Neuronal stem cell (in vitro differentiated cells): ENCODE data around the gene SYK.

ENCODE experiments used
- DNase-seq: peaks from one replicate; pipeline ENCODE4 v3.0.0-alpha.2; 2013; ENCODE audit warnings: low spot score
- H2AFZ ChIP-seq: one replicate; pipeline ENCODE4 v1.6.1; 2013; ENCODE audit warnings: mild to moderate bottlenecking, low read length, inconsistent platforms
- H2AK5ac ChIP-seq: 2 replicates; pipeline ENCODE4 v1.6.1; 2013; ENCODE audit warnings: low read depth, mild to moderate bottlenecking, inconsistent platforms, low read length, moderate library complexity, mixed read lengths
- H2BK120ac ChIP-seq: 2 replicates; pipeline ENCODE4 v1.6.1; 2013; ENCODE audit warnings: low read depth, mild to moderate bottlenecking, inconsistent platforms, low read length, moderate library complexity, mixed read lengths
- H2BK12ac ChIP-seq: one replicate; pipeline ENCODE4 v1.6.1; 2013; ENCODE audit warnings: low read length, inconsistent platforms
- H2BK15ac ChIP-seq: 2 replicates; pipeline ENCODE4 v1.6.1; 2013; ENCODE audit warnings: mild to moderate bottlenecking, low read length, inconsistent platforms, mixed read lengths
- H2BK5ac ChIP-seq: one replicate; pipeline ENCODE4 v1.6.1; 2013; ENCODE audit warnings: inconsistent platforms, mild to moderate bottlenecking, low read length, moderate library complexity
- H3K14ac ChIP-seq: one replicate; pipeline ENCODE4 v1.6.1; 2013; ENCODE audit warnings: low read length, inconsistent platforms
- H3K18ac ChIP-seq: 2 replicates; pipeline ENCODE4 v1.6.1; 2013; ENCODE audit warnings: low read length, inconsistent platforms
- H3K23ac ChIP-seq: 2 replicates; pipeline ENCODE4 v1.6.1; 2013; ENCODE audit warnings: low read depth, mild to moderate bottlenecking, mixed read lengths, low read length, inconsistent platforms; ENCODE audit not compliant: poor library complexity
- H3K27ac ChIP-seq: replicated peaks from 3 replicates; pipeline ENCODE4 v1.5.1; 2013; ENCODE audit warnings: low read length, inconsistent platforms
- H3K27me3 ChIP-seq, 3 experiments: 2 replicates each; pipeline ENCODE4 v1.6.1; 2013; ENCODE audit warnings: low read length in 3 of 3, mild to moderate bottlenecking in 2 of 3, inconsistent platforms in 1 of 3, low read depth in 1 of 3, mixed read lengths in 1 of 3, moderate library complexity in 1 of 3; ENCODE audit not compliant: control insufficient read depth in 3 of 3, insufficient read depth in 3 of 3
- H3K36me3 ChIP-seq, 2 donors: replicated peaks in 1 of 2; 2 replicates each; pipeline ENCODE4 v1.6.1; 2013; ENCODE audit warnings: low read length in 2 of 2; ENCODE audit not compliant: control insufficient read depth in 2 of 2, insufficient read depth in 2 of 2
- H3K4ac ChIP-seq: 2 replicates; pipeline ENCODE4 v1.6.1; 2013; ENCODE audit warnings: inconsistent platforms, mild to moderate bottlenecking, low read length, moderate library complexity
- H3K4me1 ChIP-seq, 2 donors: 1 replicate in 1 of 2; 2 replicates in 1 of 2; pipeline ENCODE4 v1.6.1; 2013; ENCODE audit warnings: low read length in 2 of 2, low read depth in 1 of 2; ENCODE audit not compliant: control insufficient read depth in 2 of 2, insufficient read depth in 1 of 2
- H3K4me2 ChIP-seq: one replicate; pipeline ENCODE4 v1.6.1; 2013; ENCODE audit warnings: mild to moderate bottlenecking, low read length, inconsistent platforms; ENCODE audit not compliant: insufficient read depth, poor library complexity, severe bottlenecking
- H3K4me3 ChIP-seq, 2 donors: 2 replicates each; pipeline ENCODE4 v1.5.1; 2013; ENCODE audit warnings: low read length in 2 of 2, mild to moderate bottlenecking in 2 of 2, inconsistent platforms in 1 of 2, moderate library complexity in 1 of 2
- H3K79me1 ChIP-seq: one replicate; pipeline ENCODE4 v1.6.1; 2013; ENCODE audit warnings: low read depth, mild to moderate bottlenecking, inconsistent platforms, low read length, moderate library complexity
- H3K9ac ChIP-seq: one replicate; pipeline ENCODE4 v1.6.1; 2013; ENCODE audit warnings: mild to moderate bottlenecking, low read depth, low read length, inconsistent platforms; ENCODE audit not compliant: poor library complexity
- H3K9me3 ChIP-seq, 2 donors: replicated peaks in 1 of 2; 2 replicates each; pipeline versions ENCODE3 to v1.6.1; 2013; ENCODE audit warnings: low read length in 2 of 2, mild to moderate bottlenecking in 2 of 2, inconsistent platforms in 1 of 2, low read depth in 1 of 2, mixed read lengths in 1 of 2, moderate library complexity in 1 of 2; ENCODE audit not compliant: control insufficient read depth in 2 of 2, insufficient read depth in 1 of 2
- H4K8ac ChIP-seq: one replicate; pipeline ENCODE4 v1.6.1; 2013; ENCODE audit warnings: low read depth, mild to moderate bottlenecking, inconsistent platforms, low read length, moderate library complexity
- H4K91ac ChIP-seq: one replicate; pipeline ENCODE4 v1.6.1; 2013; ENCODE audit warnings: low read length, low read depth, mild to moderate bottlenecking, inconsistent platforms; ENCODE audit not compliant: poor library complexity
- WGBS, 2 donors: extraction: QIAGEN DNeasy Blood & Tissue Kit; methylation state at CpG; one replicate each; pipeline ENCODE4 v1.1.7; 2013; ENCODE audit warnings: missing lambda C conversion rate in 2 of 2, mixed read lengths in 1 of 2; ENCODE audit not compliant: insufficient read length in 2 of 2, insufficient replicate concordance in 1 of 2; ENCODE audit errors: extremely low coverage in 2 of 2; 5-methylcytosine and 5-hydroxymethylcytosine counted together

The SYK gene

DNA sequence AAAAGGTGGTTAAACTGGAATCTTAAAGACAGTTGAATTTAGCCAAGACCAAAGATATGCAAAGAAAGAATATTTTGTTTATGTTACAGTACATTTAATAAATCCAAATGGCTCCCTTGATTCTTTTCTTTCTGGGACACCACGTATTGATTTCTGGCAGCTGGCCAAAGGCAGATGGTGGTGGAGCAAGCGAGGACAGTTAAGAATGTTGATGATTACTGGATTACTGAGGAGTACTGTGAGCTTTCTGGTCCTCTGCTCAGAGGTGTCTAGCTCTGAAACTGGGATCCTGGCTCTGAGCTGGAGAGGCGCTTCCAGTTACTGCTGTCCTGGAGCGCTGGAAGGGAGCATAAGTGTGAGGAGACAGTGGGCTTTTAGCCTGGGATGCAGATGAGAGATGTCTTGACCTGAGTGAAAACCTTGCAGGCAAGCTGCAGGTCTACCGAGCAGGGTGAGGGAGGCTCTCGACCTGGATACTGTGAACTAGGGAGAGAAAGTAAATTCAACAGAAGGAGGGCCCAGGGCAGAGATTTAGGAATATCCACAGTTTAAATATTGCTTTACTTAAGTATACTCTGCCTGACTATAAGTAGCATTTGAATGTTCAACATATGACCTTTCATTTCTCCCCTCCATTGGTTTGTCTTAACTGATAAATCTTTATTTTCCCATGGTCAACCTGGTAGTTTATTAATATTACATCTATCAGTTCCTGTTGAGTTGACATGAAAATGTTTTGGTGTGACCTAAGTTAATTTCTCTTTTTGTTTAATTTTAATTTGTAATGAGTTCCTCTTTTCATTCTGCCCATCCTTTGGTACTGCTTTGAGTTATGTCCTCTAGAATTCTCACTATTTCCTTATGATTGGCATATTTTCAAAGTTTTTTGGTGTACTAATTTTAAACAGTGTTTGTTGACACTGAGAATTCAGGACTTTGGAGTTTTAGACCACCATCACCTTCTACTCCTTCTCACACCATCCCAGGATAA lies 3.7 kb downstream of the SYK start:
- Histone ChIP-seq H3K14ac (no peak overlapping the region), H3K9ac (no peak overlapping the region), H3K4me1 (peaks cover 0 to 5% of the 10 kb centered on the region in 2 donors), H2AFZ (no peak overlapping the region), H3K4me3 (no peak overlapping the region), H2BK12ac (no peak overlapping the region), H3K27me3 (peaks cover 10 to 49% (median 20%) of the 10 kb centered on the region in 3 experiments), H4K8ac (no peak overlapping the region), H2BK5ac (no peak overlapping the region), H2AK5ac (no peak overlapping the region), H3K79me1 (no peaks in the 10 kb centered on the region), H3K4ac (no peak overlapping the region), H3K36me3 (no peaks in the 10 kb centered on the region), H4K91ac (no peak overlapping the region), H3K23ac (no peak overlapping the region), H3K18ac (no peak overlapping the region), H2BK15ac (no peak overlapping the region), H3K27ac (no peak overlapping the region), H3K9me3 (peaks cover 0 to 2% of the 10 kb centered on the region in 2 donors), H2BK120ac (no peak overlapping the region), H3K4me2 (no peak overlapping the region)
- no peak for DNase-seq
- WGBS, 2 donors, result no CpG with 5 or more reads among the region's 6 CpGs

DNA sequence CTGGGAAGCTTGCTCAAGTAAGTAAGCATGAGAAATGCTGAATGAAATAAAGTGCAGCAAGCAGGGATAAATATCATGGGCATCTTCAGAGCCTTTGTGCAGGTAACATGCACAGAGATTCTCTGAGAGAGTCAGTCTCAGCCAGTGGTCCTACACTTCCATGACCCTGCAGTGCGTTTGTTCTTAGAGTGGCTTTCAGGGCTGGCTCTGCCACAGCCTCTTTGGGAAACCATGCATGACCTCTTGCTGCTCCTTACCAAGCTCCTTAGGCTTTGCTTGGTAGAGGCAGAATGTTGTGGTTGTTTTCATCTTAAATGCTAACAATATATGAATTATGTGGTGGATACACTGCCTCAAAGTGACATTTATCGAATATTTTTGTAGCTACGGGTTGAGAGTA lies 5.4 kb downstream of the SYK start:
- Histone ChIP-seq H4K8ac (no peak overlapping the region), H3K27ac (no peak overlapping the region), H2BK5ac (no peak overlapping the region), H3K9ac (no peak overlapping the region), H3K4me2 (no peak overlapping the region), H3K23ac (no peak overlapping the region), H3K4ac (no peak overlapping the region), H2BK120ac (no peak overlapping the region), H3K14ac (no peak overlapping the region), H3K36me3 (no peaks in the 10 kb centered on the region), H3K9me3 (peaks cover 0 to 2% of the 10 kb centered on the region in 2 donors), H3K18ac (no peak overlapping the region), H3K4me3 (no peak overlapping the region), H3K79me1 (no peaks in the 10 kb centered on the region), H2BK12ac (no peak overlapping the region), H3K27me3 (peaks cover 0 to 32% (median 5%) of the 10 kb centered on the region in 3 experiments), H4K91ac (no peak overlapping the region), H2AK5ac (no peak overlapping the region), H3K4me1 (no peaks in the 10 kb centered on the region), H2BK15ac (no peak overlapping the region), H2AFZ (no peak overlapping the region)
- DNase-seq, result no peak
- WGBS, 2 donors, result no CpG with 5 or more reads among the region's 3 CpGs

DNA sequence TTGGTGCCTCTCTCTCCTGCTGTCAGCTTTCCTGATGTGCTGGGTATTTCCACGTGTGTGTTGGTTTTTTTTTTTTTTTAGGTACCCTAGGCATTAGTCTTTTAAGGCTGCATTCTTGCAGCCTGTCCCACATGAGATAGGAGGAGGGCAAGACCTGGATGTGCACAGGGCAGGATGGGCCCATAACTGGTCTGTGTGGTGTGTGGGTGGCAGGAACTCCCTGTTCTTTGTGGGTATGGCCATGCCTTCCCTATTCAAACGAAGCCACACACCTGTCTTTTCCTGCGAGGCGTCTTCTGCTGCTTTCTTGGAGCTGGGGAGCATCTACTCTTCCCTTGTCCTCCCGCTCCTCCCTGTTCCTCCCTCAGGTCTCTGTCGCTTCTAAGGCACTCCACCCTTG lies 6.8 kb downstream of the SYK start:
- no peaks in the 10 kb centered on the region for H3K79me1 ChIP-seq
- no peak overlapping the region for H3K9ac ChIP-seq
- H4K8ac ChIP-seq, result no peak overlapping the region
- no peak overlapping the region for H2BK15ac ChIP-seq
- H3K18ac ChIP-seq, result no peak overlapping the region
- WGBS, 2 donors, result no CpG with 5 or more reads among the region's 6 CpGs
- no peak for DNase-seq
- H3K23ac ChIP-seq, result no peak overlapping the region
- no peak overlapping the region for H4K91ac ChIP-seq
- no peak overlapping the region for H3K4me2 ChIP-seq
- no peak overlapping the region for H3K14ac ChIP-seq
- H2AFZ ChIP-seq, result no peak overlapping the region
- no peak overlapping the region for H2BK120ac ChIP-seq
- no peak overlapping the region for H3K27ac ChIP-seq
- H3K36me3 ChIP-seq, result no peaks in the 10 kb centered on the region
- H3K27me3 ChIP-seq, result peaks cover 0 to 18% (median 2%) of the 10 kb centered on the region in 3 experiments
- no peaks in the 10 kb centered on the region for H3K4me1 ChIP-seq
- H3K4ac ChIP-seq, result no peak overlapping the region
- no peak overlapping the region for H2BK5ac ChIP-seq
- peaks cover 0 to 2% of the 10 kb centered on the region in 2 donors for H3K9me3 ChIP-seq
- no peak overlapping the region for H3K4me3 ChIP-seq
- no peak overlapping the region for H2AK5ac ChIP-seq
- H2BK12ac ChIP-seq, result no peak overlapping the region

DNA sequence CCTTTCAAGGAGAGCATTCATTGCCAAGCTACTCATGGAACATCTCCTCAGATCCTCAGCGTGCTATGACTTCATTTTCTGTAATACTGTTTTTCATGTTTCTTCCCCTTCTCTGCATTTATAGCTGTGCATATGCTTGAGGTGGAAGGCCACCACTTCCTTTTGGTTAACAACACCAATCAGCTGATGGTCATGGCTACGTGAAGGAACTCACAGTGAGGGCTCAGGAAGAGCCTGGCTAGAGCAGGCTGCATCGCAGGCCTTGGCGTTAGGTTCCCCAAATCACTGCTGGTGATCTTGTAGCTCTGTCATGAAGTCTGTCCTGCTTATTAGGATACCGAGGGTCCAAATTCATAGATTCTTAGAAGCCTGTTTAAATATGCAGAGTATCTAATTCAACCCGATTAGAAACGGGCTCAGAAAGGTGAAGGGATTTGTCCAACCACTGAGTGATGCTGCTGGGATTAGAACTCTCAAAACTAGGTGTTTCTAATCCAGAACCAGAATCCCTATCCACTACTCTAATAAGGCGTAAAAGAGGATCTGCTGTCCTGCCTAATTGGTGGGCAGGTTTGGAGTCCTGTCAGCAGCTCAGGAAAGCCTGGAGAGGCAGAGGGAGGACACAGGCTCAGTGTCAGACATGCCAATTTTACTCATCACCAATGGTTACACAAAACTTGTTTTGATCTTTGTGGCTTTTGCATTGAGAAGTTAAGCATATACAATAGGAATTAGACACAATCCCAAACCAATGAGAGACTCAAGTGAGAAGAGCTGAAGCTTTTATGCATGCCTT lies 7.5 kb downstream of the SYK start:
- no peak overlapping the region for H2AFZ ChIP-seq
- H3K4ac ChIP-seq, result no peak overlapping the region
- no peak overlapping the region for H3K18ac ChIP-seq
- no peak overlapping the region for H3K23ac ChIP-seq
- no peak overlapping the region for H3K4me2 ChIP-seq
- DNase-seq, result no peak
- no peak overlapping the region for H2AK5ac ChIP-seq
- peaks cover 0 to 11% (median 2%) of the 10 kb centered on the region in 3 experiments for H3K27me3 ChIP-seq
- H2BK5ac ChIP-seq, result no peak overlapping the region
- H2BK120ac ChIP-seq, result no peak overlapping the region
- H3K9ac ChIP-seq, result no peak overlapping the region
- no peak overlapping the region for H2BK12ac ChIP-seq
- no peak overlapping the region for H2BK15ac ChIP-seq
- no peak overlapping the region for H3K14ac ChIP-seq
- WGBS, 2 donors, result no CpG with 5 or more reads among the region's 8 CpGs
- no peak overlapping the region for H3K27ac ChIP-seq
- H3K4me3 ChIP-seq, result no peak overlapping the region
- H3K9me3 ChIP-seq, result peaks cover 0 to 2% of the 10 kb centered on the region in 2 donors
- no peak overlapping the region for H4K8ac ChIP-seq
- no peaks in the 10 kb centered on the region for H3K79me1 ChIP-seq
- no peaks in the 10 kb centered on the region for H3K36me3 ChIP-seq
- H3K4me1 ChIP-seq, result no peaks in the 10 kb centered on the region
- H4K91ac ChIP-seq, result no peak overlapping the region
